ENCODE results near the gene ZRANB1. TPM values are rescaled to one million over a fixed set of nuclear protein-coding genes. Genes with fewer than 3 reads are reported as not detected.
A peak's percentile ranks its signal among the peaks of the same experiment; 100 is the strongest.

The ZRANB1 gene
- total RNA-seq, 1 experiment from 2014 or later = 12.2 TPM

DNA sequence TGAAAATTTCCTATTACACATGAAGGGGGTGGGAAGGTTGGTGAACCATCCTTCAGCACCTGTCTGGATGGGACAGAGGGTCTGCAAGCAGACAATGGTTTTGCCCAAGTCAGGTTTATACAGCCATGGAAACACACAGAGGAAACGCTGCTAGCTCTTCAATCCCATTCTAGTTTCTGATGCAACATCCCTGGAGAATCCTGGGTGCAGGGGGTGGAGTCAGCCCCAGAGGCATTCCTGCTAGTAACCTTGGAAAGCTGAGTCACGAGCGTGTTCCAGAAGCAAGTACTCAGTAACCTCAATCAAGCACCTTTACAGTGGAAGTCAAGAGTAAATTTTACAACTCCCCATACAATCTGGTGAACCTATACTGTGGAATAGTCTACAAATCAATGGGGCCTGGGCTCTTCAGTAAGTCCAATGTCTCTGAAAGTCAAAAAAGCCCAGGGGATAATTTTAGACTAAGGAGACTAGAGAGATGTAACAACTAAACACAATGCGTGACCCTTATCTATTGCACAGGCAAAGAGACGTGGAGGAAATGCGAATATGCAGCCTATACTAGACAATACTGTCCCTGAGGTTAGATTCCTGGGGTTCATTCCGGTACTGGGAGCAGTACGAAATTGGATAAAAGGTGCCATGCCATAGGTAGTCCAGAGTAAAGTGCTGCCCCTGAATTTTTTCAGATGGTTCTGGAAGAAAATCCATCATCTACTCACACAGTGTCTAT, 95.4 kb downstream of the ZRANB1 start:
- peak; percentile 56 for DNase-seq (ENCODE audit: low read depth)
- in situ Hi-C loops (cut with HindIII; ENCODE audit: low pct_unique_long_range_greater_than_20kb, low sequenced_read_pairs) = no loop called here

Other genes with a start within 250 kb of the ZRANB1 start
- gene FAM53B, start 197.7 kb upstream of the ZRANB1 start, total RNA-seq (2014; rRNA removed; shearing (Covaris generic); ENCODE audit: low replicate concordance) = 6.5 and 10.5 TPM in 2 replicates
- 29.0 and 44.7 TPM in 2 replicates for gene EEF1AKMT2, start 150.2 kb upstream of the ZRANB1 start, total RNA-seq (2014; rRNA removed; shearing (Covaris generic); ENCODE audit: low replicate concordance)
- 7.0 and 10.7 TPM in 2 replicates for gene ABRAXAS2, start 140.3 kb upstream of the ZRANB1 start, total RNA-seq (2014; rRNA removed; shearing (Covaris generic); ENCODE audit: low replicate concordance)
- gene CTBP2, start 218.4 kb downstream of the ZRANB1 start, total RNA-seq (2014; rRNA removed; shearing (Covaris generic); ENCODE audit: low replicate concordance) = 82.4 and 82.7 TPM in 2 replicates

Measured in Caki2 (cell line).